ENCODE data around the gene PRPS1. TPM values are rescaled to one million over a fixed set of nuclear protein-coding genes. Genes with fewer than 3 reads are reported as not detected.

The PRPS1 gene
- total and polyA plus RNA-seq, 2 experiments from 2014 or later, result 91.1 to 149 TPM

DNA sequence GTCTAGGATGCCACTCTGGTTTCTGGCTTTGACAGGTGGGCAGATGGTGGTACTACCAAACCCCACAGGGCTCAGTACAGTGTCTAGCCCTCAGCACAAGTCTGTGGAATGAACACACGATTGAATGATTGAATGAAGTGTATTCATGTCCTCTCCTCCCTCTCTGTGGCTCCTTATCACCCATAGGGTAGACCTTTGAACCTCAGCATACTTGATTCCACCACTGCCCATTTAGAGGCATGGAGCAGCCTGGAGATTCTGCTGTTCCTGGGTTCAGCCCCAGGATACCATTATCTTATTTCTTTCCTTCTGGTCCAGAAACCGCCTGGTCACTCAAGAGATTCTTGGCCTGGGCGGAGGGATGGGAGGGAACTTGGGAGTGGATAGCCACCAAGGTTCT, 53.9 kb downstream of the PRPS1 start (continued):
- TF ChIP-seq, protein P1, sequence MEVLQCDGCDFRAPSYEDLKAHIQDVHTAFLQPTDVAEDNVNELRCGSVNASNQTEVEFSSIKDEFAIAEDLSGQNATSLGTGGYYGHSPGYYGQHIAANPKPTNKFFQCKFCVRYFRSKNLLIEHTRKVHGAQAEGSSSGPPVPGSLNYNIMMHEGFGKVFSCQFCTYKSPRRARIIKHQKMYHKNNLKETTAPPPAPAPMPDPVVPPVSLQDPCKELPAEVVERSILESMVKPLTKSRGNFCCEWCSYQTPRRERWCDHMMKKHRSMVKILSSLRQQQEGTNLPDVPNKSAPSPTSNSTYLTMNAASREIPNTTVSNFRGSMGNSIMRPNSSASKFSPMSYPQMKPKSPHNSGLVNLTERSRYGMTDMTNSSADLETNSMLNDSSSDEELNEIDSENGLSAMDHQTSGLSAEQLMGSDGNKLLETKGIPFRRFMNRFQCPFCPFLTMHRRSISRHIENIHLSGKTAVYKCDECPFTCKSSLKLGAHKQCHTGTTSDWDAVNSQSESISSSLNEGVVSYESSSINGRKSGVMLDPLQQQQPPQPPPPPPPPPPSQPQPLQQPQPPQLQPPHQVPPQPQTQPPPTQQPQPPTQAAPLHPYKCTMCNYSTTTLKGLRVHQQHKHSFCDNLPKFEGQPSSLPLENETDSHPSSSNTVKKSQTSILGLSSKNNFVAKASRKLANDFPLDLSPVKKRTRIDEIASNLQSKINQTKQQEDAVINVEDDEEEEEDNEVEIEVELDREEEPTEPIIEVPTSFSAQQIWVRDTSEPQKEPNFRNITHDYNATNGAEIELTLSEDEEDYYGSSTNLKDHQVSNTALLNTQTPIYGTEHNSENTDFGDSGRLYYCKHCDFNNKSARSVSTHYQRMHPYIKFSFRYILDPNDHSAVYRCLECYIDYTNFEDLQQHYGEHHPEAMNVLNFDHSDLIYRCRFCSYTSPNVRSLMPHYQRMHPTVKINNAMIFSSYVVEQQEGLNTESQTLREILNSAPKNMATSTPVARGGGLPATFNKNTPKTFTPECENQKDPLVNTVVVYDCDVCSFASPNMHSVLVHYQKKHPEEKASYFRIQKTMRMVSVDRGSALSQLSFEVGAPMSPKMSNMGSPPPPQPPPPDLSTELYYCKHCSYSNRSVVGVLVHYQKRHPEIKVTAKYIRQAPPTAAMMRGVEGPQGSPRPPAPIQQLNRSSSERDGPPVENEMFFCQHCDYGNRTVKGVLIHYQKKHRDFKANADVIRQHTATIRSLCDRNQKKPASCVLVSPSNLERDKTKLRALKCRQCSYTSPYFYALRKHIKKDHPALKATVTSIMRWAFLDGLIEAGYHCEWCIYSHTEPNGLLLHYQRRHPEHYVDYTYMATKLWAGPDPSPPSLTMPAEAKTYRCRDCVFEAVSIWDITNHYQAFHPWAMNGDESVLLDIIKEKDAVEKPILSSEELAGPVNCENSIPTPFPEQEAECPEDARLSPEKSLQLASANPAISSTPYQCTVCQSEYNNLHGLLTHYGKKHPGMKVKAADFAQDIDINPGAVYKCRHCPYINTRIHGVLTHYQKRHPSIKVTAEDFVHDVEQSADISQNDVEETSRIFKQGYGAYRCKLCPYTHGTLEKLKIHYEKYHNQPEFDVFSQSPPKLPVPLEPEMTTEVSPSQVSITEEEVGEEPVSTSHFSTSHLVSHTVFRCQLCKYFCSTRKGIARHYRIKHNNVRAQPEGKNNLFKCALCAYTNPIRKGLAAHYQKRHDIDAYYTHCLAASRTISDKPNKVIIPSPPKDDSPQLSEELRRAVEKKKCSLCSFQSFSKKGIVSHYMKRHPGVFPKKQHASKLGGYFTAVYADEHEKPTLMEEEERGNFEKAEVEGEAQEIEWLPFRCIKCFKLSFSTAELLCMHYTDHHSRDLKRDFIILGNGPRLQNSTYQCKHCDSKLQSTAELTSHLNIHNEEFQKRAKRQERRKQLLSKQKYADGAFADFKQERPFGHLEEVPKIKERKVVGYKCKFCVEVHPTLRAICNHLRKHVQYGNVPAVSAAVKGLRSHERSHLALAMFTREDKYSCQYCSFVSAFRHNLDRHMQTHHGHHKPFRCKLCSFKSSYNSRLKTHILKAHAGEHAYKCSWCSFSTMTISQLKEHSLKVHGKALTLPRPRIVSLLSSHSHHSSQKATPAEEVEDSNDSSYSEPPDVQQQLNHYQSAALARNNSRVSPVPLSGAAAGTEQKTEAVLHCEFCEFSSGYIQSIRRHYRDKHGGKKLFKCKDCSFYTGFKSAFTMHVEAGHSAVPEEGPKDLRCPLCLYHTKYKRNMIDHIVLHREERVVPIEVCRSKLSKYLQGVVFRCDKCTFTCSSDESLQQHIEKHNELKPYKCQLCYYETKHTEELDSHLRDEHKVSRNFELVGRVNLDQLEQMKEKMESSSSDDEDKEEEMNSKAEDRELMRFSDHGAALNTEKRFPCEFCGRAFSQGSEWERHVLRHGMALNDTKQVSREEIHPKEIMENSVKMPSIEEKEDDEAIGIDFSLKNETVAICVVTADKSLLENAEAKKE (CRISPR knock-in tag; IDR thresholded peaks at IDR 0.05), result no peak
- TF ChIP-seq, protein P2, sequence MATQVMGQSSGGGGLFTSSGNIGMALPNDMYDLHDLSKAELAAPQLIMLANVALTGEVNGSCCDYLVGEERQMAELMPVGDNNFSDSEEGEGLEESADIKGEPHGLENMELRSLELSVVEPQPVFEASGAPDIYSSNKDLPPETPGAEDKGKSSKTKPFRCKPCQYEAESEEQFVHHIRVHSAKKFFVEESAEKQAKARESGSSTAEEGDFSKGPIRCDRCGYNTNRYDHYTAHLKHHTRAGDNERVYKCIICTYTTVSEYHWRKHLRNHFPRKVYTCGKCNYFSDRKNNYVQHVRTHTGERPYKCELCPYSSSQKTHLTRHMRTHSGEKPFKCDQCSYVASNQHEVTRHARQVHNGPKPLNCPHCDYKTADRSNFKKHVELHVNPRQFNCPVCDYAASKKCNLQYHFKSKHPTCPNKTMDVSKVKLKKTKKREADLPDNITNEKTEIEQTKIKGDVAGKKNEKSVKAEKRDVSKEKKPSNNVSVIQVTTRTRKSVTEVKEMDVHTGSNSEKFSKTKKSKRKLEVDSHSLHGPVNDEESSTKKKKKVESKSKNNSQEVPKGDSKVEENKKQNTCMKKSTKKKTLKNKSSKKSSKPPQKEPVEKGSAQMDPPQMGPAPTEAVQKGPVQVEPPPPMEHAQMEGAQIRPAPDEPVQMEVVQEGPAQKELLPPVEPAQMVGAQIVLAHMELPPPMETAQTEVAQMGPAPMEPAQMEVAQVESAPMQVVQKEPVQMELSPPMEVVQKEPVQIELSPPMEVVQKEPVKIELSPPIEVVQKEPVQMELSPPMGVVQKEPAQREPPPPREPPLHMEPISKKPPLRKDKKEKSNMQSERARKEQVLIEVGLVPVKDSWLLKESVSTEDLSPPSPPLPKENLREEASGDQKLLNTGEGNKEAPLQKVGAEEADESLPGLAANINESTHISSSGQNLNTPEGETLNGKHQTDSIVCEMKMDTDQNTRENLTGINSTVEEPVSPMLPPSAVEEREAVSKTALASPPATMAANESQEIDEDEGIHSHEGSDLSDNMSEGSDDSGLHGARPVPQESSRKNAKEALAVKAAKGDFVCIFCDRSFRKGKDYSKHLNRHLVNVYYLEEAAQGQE (IDR thresholded peaks at IDR 0.05; ENCODE audit: unreplicated experiment), result no peak

DNA sequence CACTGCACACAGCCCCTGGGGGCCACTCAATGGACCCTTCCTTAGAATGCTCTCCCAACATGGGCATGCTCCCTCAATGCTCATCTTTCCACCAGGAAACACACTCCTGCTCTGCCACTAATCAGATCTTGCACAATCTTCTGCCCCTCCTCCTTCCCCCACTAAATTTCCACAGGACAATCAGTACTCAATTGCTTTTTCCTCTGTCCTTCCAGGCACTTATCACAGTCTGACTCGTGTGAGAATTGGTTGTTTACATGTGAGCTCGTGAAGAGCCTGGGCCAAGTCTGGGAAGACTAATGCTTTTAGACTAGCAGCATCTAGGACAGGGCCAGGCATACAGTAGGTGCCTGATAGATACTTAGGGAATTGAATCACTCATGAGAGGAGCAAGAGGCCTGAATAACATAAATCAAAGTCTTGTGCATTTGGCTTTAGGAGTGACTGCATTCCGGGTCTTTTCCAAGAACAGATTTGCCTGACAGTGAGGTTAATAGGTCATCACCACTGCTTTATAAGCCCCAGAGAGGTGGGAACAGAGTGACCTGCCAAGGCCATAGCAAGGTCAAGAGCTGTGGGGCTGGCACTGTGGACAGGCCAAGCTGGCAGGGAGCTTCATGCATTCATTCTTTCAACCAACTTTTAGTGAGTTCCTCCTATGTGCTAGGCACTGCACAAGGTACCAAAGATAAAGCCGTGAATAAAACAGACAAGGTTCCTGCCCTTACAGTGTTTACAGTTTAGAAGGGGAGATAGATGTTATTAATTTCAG, 55.0 kb downstream of the PRPS1 start:
- Mint-ChIP-seq H3K36me3 (ENCODE audit: low read depth) (no peaks in the 10 kb centered on the region), H3K27me3 (ENCODE audit: insufficient read depth, low read depth, poor library complexity) (peaks cover 2% of the 10 kb centered on the region), H3K27ac (no peak overlapping the region), H3K4me1 (no peaks in the 10 kb centered on the region), H3K9me3 (no peaks in the 10 kb centered on the region), H3K4me3 (no peak overlapping the region)
- Histone ChIP-seq H3K9me2 (ENCODE audit: insufficient read depth) (no peaks in the 10 kb centered on the region), H3K36me3 (ENCODE audit: insufficient read depth) (no peaks in the 10 kb centered on the region), H3K27me3 (ENCODE audit: insufficient read depth) (no peaks in the 10 kb centered on the region), H3K4me1 (ENCODE audit: insufficient read depth) (no peaks in the 10 kb centered on the region), H3K4me3 (no peak overlapping the region), H3F3A (replicated peaks; ENCODE audit: low read depth) (no peaks in the 10 kb centered on the region), H3K4me2 (no peak overlapping the region), H2AFZ (no peak overlapping the region), H3K27ac (ENCODE audit: low read depth) (no peak overlapping the region), H4K20me1 (replicated peaks; ENCODE audit: insufficient read depth) (no peaks in the 10 kb centered on the region), H3K79me2 (replicated peaks; ENCODE audit: insufficient read depth) (no peaks in the 10 kb centered on the region)
- DNase-seq (ENCODE audit: low spot score) (no peak), ATAC-seq (no peak)
- TF ChIP-seq JUNB (IDR thresholded peaks at IDR 0.05; ENCODE audit: unreplicated experiment) (no peak), STAT1 (IDR thresholded peaks at IDR 0.05; ENCODE audit: unreplicated experiment) (no peak), CREB1 (CRISPR knock-in tag; IDR thresholded peaks at IDR 0.05; ENCODE audit: low read depth) (no peak), POLR2AphosphoS5 (IDR thresholded peaks at IDR 0.05; ENCODE audit: low read depth) (no peak)
